ENCODE results near the gene RCBTB1. TPM values are rescaled to one million over a fixed set of nuclear protein-coding genes. Genes with fewer than 3 reads are reported as not detected.

Gene RCBTB1
- total RNA-seq, 1 experiment from 2014 or later: 16.8 TPM

- POLR2A ChIA-PET: interaction anchor here (0.6 to 1.0 kb wide), 3 partner anchors 23 to 283 kb away, joined by 3 to 4 read pairs (median 3); partner anchors contain the start of gene PHF11
- Mint-ChIP-seq H3K4me1 (ENCODE audit: insufficient read depth, unreplicated experiment) (no peaks in the 10 kb centered on the region), H3K27me3 (ENCODE audit: insufficient read depth, unreplicated experiment) (no peaks in the 10 kb centered on the region), H3K36me3 (ENCODE audit: insufficient read depth, unreplicated experiment) (no peaks in the 10 kb centered on the region), H3K27ac (ENCODE audit: low read depth, unreplicated experiment) (no peak overlapping the region), H3K4me3 (ENCODE audit: unreplicated experiment) (no peak overlapping the region), H3K9me3 (ENCODE audit: unreplicated experiment) (no peaks in the 10 kb centered on the region)
- intact Hi-C loops (cut with micrococcal nuclease): loop anchor here (5.0 kb wide), 1 partner anchor 61 kb away; no protein-coding TSS in a partner anchor
- no peak for TF ChIP-seq CTCF (IDR thresholded peaks at IDR 0.05; ENCODE audit: unreplicated experiment)
- DNase-seq (ENCODE audit: unreplicated experiment): no peak
- CTCF ChIA-PET: interaction anchor here (0.6 to 4.3 kb wide), 11 partner anchors 8 to 471 kb away, joined by 3 to 35 read pairs (median 5); no protein-coding TSS in a partner anchor
- BruUV-seq (replicated peaks): no TSS peak
Measured at GRCh38 chr13:49608651-49609331, 23.4 kb upstream of the RCBTB1 start.

GRCh38 chr13:49607761-49608160 is 22.4 kb upstream of the RCBTB1 start:
- DNase-seq (ENCODE audit: unreplicated experiment): no peak
- Mint-ChIP-seq H3K4me1 (ENCODE audit: insufficient read depth, unreplicated experiment) (no peaks in the 10 kb centered on the region), H3K9me3 (ENCODE audit: unreplicated experiment) (no peaks in the 10 kb centered on the region), H3K27ac (ENCODE audit: low read depth, unreplicated experiment) (no peak overlapping the region), H3K4me3 (ENCODE audit: unreplicated experiment) (no peak overlapping the region), H3K36me3 (ENCODE audit: insufficient read depth, unreplicated experiment) (no peaks in the 10 kb centered on the region), H3K27me3 (ENCODE audit: insufficient read depth, unreplicated experiment) (no peaks in the 10 kb centered on the region)
- intact Hi-C loops (cut with micrococcal nuclease): loop anchor here (1.0 to 5.0 kb wide), 5 partner anchors 60 to 509 kb away; partner anchors contain the start of genes CAB39L and SETDB2
- ChIA-PET POLR2A (interaction anchor here (2.6 kb wide), 1 partner anchor 163 kb away, joined by 14 read pairs; the partner anchor contains the start of genes CAB39L and SETDB2), CTCF (interaction anchor here (0.5 to 4.3 kb wide), 14 partner anchors 19 to 836 kb away, joined by 3 to 35 read pairs (median 6); partner anchors contain the start of genes CAB39L and RCBTB1)
- no peak for TF ChIP-seq CTCF (IDR thresholded peaks at IDR 0.05; ENCODE audit: unreplicated experiment)
- BruUV-seq (replicated peaks): no TSS peak

- H3K4me1 Mint-ChIP-seq (ENCODE audit: insufficient read depth, unreplicated experiment): no peaks in the 10 kb centered on the region
- no TSS peak for BruUV-seq (replicated peaks)
- no peaks in the 10 kb centered on the region for H3K27me3 Mint-ChIP-seq (ENCODE audit: insufficient read depth, unreplicated experiment)
- no peak overlapping the region for H3K27ac Mint-ChIP-seq (ENCODE audit: low read depth, unreplicated experiment)
- intact Hi-C loops (cut with micrococcal nuclease): loop anchor here (1.0 to 5.0 kb wide), 5 partner anchors 60 to 508 kb away; partner anchors contain the start of genes CAB39L and SETDB2
- ChIA-PET POLR2A (interaction anchor here (0.6 to 2.6 kb wide), 6 partner anchors 9 to 310 kb away, joined by 3 to 14 read pairs (median 4); partner anchors contain the start of genes CAB39L, PHF11 and SETDB2), CTCF (interaction anchor here (0.6 to 4.3 kb wide), 19 partner anchors 10 to 329 kb away, joined by 3 to 35 read pairs (median 4); partner anchors contain the start of genes CAB39L and RCBTB1)
- DNase-seq (ENCODE audit: unreplicated experiment): peak; percentile 87
- TF ChIP-seq CTCF (IDR thresholded peaks at IDR 0.05; ENCODE audit: unreplicated experiment): peak; percentile 74
- no peaks in the 10 kb centered on the region for H3K9me3 Mint-ChIP-seq (ENCODE audit: unreplicated experiment)
- H3K36me3 Mint-ChIP-seq (ENCODE audit: insufficient read depth, unreplicated experiment): no peaks in the 10 kb centered on the region
- H3K4me3 Mint-ChIP-seq (ENCODE audit: unreplicated experiment): peak overlapping the region; percentile 55
Measured at GRCh38 chr13:49606747-49607648, 21.6 kb upstream of the RCBTB1 start.
